ENCODE data around the gene ZSCAN2.
A peak's percentile ranks its signal among the peaks of the same experiment; 100 is the strongest.

The ZSCAN2 gene

GRCh38 chr15:84656972-84657371 is 56.2 kb downstream of the ZSCAN2 start:
- peaks cover 16% of the 10 kb centered on the region for H3K36me3 ChIP-seq (ENCODE audit: low read depth)
- H3K4me1 ChIP-seq (ENCODE audit: insufficient read depth, poor library complexity, severe bottlenecking): peaks cover 8% of the 10 kb centered on the region
- no peaks in the 10 kb centered on the region for H3K27me3 ChIP-seq (ENCODE audit: insufficient read depth, poor library complexity, severe bottlenecking)
- H3K4me3 ChIP-seq (ENCODE audit: severe bottlenecking): no peak overlapping the region
- ATAC-seq (ENCODE audit: low read depth) (no peak), DNase-seq (ENCODE audit: low spot score) (no peak)
- H3K27ac ChIP-seq (ENCODE audit: poor library complexity, severe bottlenecking): no peak overlapping the region
- TF ChIP-seq, protein P1, sequence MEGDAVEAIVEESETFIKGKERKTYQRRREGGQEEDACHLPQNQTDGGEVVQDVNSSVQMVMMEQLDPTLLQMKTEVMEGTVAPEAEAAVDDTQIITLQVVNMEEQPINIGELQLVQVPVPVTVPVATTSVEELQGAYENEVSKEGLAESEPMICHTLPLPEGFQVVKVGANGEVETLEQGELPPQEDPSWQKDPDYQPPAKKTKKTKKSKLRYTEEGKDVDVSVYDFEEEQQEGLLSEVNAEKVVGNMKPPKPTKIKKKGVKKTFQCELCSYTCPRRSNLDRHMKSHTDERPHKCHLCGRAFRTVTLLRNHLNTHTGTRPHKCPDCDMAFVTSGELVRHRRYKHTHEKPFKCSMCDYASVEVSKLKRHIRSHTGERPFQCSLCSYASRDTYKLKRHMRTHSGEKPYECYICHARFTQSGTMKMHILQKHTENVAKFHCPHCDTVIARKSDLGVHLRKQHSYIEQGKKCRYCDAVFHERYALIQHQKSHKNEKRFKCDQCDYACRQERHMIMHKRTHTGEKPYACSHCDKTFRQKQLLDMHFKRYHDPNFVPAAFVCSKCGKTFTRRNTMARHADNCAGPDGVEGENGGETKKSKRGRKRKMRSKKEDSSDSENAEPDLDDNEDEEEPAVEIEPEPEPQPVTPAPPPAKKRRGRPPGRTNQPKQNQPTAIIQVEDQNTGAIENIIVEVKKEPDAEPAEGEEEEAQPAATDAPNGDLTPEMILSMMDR (IDR thresholded peaks at IDR 0.05; ENCODE audit: poor library complexity, severe bottlenecking): no peak
- no peaks in the 10 kb centered on the region for H3K9me3 ChIP-seq (ENCODE audit: severe bottlenecking)

DNA sequence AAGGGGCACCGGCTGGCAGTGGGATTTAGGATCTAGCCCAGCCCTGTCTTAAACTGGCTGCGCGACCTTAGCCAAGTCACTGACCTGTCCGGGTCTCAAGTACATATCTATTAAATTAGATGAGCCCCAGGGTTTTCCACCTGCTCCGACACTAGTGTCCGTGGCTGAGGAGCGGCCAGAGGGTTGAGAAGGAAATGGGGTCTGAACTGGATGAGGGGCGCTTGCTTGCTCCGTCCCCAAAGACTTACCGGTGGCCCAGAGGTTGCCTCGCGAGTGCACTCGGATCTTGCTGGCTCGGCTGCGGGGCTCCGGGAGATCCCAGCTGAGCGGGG is 56.9 kb downstream of the ZSCAN2 start:
- peak overlapping the region; percentile 44 for H3K4me3 ChIP-seq (ENCODE audit: severe bottlenecking)
- peaks cover 8% of the 10 kb centered on the region for H3K4me1 ChIP-seq (ENCODE audit: insufficient read depth, poor library complexity, severe bottlenecking)
- no peak for ATAC-seq (ENCODE audit: low read depth)
- H3K9me3 ChIP-seq (ENCODE audit: severe bottlenecking): no peaks in the 10 kb centered on the region
- peak overlapping the region; percentile 50 for H3K27ac ChIP-seq (ENCODE audit: poor library complexity, severe bottlenecking)
- no peaks in the 10 kb centered on the region for H3K27me3 ChIP-seq (ENCODE audit: insufficient read depth, poor library complexity, severe bottlenecking)
- no peak for DNase-seq (ENCODE audit: low spot score)
- TF ChIP-seq, protein P1 (IDR thresholded peaks at IDR 0.05; ENCODE audit: poor library complexity, severe bottlenecking): no peak
- peaks cover 8% of the 10 kb centered on the region for H3K36me3 ChIP-seq (ENCODE audit: low read depth)

DNA sequence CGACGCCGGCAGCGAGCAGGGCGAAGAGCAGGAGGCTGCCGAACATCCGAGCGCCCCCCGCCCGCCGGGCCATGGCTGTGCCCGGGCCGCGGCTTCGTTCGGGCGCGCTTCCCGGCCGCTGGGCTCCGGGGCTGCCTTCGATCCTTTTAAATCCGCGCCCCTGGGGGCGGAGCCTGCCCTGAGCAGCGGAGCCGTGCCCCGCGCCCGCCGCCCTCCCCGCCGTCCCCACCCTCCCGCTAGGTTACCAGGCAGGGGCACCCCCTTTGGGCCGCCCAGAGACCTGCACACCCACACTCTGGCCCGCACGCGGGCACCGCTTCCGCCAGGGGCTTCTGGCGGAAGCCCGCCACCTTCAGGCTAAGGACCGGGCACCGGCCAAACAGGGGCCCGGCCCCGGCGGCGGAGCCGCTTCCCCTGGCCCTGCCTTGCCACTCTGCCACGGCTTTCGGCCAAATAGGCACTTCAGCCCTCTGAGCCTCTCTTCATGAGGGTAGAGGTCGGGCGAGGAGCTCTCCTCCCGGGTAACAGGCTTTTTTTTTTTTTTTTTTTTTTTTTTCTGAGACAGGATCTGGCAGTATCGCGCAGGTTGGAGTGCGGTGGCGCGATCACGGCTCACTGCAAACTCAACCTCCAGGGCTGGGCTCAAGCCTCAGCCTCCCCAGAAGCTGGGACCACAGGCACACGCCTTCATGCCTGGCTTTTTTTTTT is 57.4 kb downstream of the ZSCAN2 start, which contains the start of gene NMB:
Gene NMB, minus strand, starts transcription at position 120 of the 708 bp plus-strand sequence. Its CDS starts 47 bp downstream, at position 73.
- peak within 1 kb of the TSS; percentile 50 for H3K27ac ChIP-seq (ENCODE audit: poor library complexity, severe bottlenecking)
- H3K36me3 ChIP-seq (ENCODE audit: low read depth): peaks cover 3% of the 10 kb centered on the region
- peaks cover 5% of the 10 kb centered on the region for H3K4me1 ChIP-seq (ENCODE audit: insufficient read depth, poor library complexity, severe bottlenecking)
- no peaks in the 10 kb centered on the region for H3K9me3 ChIP-seq (ENCODE audit: severe bottlenecking)
- TF ChIP-seq, protein P1 (IDR thresholded peaks at IDR 0.05; ENCODE audit: poor library complexity, severe bottlenecking): peak; percentile 83
- peak; percentile 89 for DNase-seq (ENCODE audit: low spot score)
- ATAC-seq (ENCODE audit: low read depth): peak; percentile 66
- peak within 1 kb of the TSS; percentile 44 for H3K4me3 ChIP-seq (ENCODE audit: severe bottlenecking)
- no peaks in the 10 kb centered on the region for H3K27me3 ChIP-seq (ENCODE audit: insufficient read depth, poor library complexity, severe bottlenecking)

GRCh38 chr15:84658788-84659411 is 58.1 kb downstream of the ZSCAN2 start:
- H3K36me3 ChIP-seq (ENCODE audit: low read depth): no peaks in the 10 kb centered on the region
- no peaks in the 10 kb centered on the region for H3K9me3 ChIP-seq (ENCODE audit: severe bottlenecking)
- DNase-seq (ENCODE audit: low spot score): no peak
- no peak for ATAC-seq (ENCODE audit: low read depth)
- H3K4me1 ChIP-seq (ENCODE audit: insufficient read depth, poor library complexity, severe bottlenecking): peaks cover 3% of the 10 kb centered on the region
- TF ChIP-seq, protein P1 (IDR thresholded peaks at IDR 0.05; ENCODE audit: poor library complexity, severe bottlenecking): no peak
- H3K27ac ChIP-seq (ENCODE audit: poor library complexity, severe bottlenecking): peak overlapping the region; percentile 50
- no peaks in the 10 kb centered on the region for H3K27me3 ChIP-seq (ENCODE audit: insufficient read depth, poor library complexity, severe bottlenecking)
- peak overlapping the region; percentile 44 for H3K4me3 ChIP-seq (ENCODE audit: severe bottlenecking)
